ENCODE measurements around the gene PICK1.
"Not testable (repeated sequence)": the region's sequence is repeated elsewhere in the genome, so short reads cannot be mapped to it uniquely, and the experiment has no call there.

PICK1 gene

DNA sequence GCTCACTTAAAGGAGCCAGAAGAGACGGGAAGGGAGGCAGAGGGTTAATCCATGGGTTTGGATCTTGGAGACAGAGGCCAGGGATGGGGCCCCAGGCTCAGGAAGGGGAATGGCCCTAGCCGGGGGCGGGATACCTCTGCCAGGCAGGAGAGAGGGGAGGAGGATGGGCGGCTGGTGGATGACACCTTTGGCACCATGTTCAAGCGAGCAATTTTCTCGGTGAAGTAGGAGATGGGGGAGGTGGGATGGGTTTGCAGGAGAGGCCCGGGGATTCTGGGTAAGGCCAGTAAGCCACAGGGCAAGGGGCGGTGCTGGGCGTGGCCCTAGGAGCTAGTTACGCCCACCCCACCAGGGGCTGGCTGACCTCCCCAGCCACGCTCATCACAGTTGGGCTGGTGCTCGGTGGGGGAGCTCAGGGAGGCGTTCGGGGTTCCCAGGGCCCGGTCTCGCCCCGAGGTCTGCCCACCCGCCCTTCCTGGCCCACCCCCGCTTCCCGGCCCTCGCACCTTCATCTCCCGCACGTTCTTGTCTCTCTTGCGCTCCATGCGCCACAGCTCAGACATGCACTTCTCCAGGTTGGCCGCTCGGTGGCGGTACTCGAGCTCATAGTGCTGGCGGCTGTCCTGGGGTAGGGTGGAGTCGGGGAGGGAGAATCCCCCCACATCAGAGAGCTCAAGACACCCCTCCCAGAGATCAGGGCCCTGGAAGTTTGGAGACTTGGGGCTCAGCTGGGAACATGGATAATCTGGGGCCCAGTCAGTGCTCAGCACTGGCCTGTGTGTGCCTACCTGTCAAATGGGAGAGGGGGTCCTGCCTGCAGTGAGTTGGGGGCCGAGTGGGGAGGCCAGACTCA lies 40.6 kb downstream of the PICK1 start:
- DNase-seq = no peak

DNA sequence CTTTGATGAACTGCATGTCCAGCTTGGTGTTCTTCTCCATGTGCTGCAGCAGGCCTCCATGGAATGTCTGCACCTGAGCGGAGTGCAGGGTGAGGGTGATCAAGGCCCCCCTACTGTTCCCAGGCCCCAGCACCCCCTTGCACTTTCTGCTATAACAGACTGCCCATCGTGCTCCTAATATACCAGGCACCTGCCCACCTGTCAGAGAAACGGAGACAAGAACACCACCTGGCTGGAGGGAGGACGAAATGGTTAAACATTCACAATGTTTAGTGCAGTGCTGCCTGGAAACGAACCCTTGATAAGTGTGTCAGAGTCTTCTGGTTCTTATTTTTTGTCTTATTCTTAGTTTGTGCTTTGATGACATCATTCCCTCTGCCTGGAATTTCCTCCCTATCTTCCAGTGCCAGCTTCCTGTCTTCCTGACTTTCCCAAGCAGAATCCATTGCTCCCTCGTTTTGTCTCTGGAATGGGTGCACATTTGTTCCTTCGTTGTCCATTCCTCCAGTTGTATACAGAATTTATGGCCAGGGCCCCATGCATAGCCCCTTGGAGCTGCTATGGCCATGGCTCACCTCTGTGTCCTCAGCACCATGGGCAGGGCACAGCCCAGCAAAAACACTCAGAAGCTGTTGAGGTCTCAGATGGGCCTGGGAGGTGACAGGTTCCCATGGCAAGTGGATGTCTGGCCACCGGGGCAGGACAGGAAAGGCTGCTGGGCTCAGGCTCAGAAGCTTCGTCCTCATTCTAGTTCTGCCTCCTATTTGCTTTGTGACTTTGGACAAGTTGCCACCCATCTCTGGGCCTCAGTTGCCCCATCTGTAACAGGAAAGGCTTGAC lies 41.4 kb downstream of the PICK1 start:
- no peak for DNase-seq

DNA sequence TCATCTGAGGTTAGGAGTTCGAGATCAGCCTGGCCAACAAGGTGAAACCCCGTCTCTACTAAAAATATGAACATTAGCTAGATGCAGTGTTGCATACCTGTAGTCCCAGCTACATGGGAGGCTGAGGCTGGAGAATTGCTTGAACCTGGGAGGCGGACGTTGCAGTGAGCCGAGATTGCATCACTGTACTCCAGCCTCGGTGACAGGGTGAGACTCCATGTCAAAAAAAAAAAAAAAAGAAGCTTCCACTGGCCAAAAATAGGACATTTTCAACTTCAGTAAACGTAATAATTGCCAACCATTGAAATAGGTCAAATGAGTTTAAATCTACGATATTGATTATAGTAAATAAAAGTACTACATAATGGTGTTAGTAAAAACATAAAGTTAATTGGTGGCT lies 46.4 kb downstream of the PICK1 start:
- DNase-seq = no peak

DNA sequence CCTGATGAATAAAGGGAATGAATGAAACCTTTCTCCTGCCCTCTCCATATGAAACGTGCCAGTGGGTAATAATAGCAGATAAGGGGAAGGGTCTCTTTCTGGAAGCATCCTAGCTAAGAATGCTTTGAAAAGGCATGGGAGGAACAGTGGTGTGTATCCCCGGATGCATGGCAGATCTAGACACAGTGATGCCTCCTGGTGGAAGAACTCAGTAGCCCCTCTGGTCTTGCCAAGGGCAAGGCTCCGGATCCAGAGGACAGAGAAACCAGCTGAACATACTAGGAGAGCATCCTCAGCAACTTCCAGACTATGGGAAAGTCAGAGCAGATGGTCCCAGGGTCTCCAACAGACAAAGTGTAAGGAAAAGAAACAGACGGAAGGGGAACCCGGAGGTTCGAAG lies 46.9 kb downstream of the PICK1 start:
- no peak for DNase-seq

DNA sequence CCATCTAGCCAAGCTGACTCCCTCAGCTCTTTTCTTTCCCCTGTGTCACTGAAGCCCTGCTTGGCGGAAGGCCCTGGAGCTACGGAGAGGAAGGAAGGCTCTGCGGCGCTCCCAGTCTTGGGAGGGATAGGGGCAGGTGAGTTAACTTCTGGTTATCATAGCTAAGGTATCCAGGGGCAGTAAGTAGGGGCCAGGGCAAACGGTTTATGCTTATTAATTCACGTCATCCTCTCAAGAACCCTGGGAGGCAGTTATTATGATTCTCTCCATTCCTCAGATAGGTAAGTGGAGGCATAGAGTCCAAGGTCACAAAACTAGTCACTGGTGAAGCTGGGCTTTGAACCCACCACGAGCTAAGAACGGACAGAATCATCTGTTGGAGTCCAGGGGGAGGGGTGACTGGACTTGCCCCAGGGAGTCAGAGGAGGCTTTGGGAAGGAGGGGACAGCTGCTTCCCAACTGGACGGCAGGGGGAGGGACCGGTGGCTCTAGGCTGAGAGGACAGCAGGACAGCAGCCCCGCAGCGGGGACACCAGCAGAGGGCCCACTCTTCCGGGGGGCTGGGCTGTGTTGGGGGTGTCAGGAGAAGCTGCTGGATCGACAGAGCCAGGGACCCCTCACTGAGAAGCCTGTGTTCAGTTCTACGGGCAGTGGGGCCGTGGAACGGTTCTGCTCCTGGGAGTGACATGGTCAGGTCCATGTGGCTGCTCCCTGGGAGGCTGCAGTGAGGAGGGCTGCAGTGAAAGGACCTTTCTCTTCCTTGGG lies 49.8 kb downstream of the PICK1 start:
- DNase-seq = no peak

DNA sequence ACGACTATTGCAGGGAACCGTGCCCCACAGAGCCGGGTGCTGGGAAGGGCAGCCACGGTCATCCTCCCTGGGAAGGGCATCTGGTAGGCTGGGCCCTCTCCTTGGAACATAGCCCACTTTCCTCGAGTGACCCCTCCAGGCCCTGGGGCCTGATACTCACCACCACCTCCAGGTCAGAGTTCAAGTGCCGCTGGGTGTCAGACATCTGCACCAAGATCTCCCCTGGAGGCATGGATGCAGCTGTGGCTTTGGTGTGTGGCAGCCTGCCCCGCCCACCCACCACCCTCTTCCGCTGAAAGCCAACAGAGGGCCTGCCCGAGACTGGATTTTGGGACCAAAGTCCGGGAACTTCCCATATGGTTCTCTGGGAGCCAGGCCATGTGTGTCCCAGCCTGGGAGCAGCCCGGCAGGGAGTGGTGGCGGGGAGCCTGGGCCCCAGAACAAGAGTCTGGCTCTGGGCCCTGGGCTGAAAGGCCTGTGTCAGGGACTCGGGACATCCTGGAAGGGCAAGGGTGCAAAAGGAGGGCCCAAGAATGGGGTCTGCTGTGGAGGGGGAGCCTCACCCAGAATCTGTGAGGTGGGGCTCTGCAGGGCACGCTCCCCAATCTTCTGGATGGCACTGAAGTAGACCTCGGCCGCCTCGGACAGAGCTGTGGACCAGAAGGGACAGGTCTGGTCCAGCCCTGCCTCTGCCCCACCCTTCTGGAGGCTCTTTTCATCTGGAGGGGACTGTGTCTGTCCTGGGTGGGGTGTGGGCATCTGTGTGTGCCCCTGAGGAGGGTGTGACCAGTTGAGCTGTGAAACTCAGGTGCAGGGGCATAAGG lies 50.7 kb downstream of the PICK1 start:
- DNase-seq = no peak

DNA sequence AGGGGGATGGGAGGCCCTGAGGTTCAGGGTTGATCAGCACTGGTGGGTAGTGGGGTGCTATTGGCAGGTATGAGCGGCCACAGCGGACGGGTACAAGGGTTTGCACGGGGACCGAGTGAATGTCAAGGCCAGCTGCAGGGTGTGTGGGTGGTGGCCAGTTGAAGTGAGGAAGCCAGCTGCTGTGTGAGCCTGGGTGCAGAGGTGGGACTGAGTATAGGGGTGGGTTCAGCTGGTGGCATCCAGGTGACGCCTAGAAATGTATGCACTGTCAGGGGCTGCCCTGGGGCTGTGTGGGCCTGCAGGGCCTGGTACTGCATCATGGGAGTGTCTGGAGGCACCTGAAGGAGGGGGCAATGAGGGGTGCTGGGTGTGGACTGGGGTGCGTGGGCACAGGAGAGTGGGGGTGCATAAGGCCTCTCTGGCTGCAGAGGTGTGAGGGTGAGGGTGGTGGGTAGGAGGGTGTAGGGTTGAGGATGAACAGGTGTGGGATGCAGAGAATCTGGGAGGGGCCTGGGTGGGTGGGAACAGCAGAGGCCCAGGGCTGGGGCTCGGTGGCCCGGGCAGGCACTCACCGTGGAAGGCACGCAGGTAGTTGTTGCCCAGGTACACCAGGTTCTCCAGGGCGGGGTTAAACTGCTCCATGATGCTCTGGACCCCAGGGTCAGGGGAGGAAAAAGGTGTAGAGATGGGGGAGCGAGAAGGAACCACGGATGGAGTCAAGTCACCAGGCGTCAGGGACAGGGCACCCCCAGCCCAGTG lies 51.5 kb downstream of the PICK1 start:
- no peak for DNase-seq

DNA sequence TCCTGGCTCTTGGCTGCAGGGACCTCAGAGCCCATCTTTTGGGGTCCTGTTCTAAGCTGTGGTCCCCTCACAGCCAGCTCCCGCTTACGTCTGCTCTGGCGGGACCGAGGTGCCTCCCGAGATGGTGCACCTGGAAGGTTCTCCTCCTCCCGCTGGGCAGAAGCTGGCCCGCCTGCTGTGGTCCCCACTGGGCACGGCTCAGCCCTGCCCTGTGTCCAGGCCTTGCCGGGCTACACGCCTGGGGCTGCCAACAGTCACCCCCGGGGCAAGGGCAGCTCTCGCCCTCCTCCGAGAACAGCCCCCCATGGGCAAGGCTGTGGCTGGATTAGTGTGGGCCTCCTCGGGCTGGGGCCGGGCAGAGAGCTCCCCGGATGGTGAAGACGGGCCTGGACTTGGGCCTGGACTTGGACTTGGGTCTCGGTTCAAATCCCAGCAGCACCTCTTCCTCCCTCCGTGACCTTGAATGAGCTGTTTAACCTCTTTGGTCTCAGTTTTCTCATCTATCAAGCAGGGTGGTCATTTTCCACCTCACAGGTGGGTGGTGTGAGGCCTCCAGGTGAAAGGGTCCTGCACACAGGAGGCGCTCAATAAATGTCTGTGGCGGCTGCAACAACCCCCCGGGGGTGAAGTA lies 52.3 kb downstream of the PICK1 start:
- DNase-seq = no peak

DNA sequence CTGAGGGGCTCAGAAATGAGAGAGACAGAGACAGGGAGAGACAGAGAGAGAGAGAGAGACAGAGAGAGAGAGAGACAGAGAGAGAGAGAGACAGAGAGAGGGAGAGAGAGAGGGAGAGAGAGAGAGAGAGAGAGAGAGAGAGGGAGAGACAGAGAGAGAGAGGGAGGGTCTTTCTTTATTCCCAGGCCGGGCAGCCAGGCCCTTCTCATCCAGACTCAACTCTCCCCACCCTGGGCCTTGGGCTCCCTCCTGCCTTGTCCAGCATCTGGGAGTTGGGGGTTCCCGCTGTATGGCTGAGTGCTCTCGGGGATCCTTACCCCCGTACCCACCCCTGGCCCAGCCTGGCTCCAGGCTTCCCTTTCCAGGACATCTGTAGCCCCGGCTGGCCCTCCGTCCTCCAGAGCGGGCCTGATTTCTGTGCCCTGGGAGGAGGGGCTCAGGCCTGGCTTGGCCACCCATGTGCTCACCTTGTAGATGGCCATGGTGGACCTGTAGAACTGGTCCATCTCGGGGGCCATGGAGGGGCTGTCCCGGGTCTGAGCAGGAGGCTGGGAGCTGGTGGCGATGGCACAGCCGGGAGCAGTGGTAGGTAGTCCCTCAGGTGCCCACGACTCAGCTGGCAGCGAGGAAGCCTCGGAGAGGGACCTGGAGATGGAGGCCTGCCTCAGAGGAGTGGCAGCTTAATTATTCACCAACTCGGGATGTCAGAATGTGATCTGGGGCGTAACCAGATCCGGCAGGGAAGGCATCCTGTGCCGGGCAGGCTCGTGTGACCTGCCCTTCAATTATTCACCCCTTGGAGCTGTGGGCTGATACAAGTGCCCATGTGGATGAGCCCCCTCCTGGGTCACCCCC lies 53.0 kb downstream of the PICK1 start, which contains the start of gene BAIAP2L2:
Gene BAIAP2L2, minus strand, starts transcription at position 677 of the 855 bp plus-strand sequence. Its CDS starts 159 bp downstream, at position 518.
- DNase-seq = no peak

DNA sequence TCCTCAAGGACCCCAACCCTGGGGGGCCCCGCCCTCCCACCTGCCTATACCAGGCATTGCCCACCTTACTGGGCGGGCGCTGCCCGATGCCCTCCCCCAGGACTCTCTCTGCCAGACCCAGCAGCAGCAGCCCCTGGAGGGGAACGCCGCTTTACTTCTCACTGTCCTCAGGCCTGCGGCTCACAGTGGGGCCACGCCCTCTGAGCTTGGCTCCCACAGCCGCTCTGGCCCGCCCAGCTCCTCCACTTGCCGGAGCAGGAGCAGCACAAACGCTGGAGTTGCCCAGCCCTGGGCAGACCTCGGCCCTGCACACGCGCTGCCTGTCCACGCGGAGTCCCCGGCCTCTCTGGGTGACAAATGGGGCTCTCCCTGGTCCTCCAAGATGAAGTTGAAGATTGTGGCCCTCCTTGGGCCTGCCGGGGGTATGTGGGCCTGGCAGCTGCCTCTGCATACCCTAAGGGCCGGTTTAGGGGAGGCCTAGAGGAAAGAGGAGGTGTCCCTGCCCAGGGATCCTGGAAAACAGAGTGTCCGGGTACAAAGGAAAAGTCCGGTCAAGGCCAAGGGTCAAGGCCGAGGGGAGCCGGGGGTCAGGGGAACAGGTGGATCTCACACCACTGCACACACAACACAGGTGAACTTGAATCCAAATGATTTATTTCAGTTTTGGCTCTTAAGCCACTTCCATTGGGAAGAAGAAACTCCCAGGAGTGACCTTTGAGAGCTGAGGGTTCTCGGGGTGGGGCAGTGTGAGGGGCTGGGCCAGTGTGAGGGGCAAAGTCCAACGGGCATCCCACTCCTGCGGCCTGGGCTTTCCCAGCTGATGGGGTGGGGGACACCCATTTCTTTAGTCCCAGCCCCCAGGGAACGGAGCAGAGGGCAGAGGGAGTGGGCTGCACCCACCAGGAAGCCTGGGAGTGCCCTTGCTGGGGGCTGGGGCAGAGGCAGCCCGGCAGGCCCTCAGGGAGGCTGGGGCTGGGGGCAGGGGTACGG lies 54.0 kb downstream of the PICK1 start:
- DNase-seq = no peak

DNA sequence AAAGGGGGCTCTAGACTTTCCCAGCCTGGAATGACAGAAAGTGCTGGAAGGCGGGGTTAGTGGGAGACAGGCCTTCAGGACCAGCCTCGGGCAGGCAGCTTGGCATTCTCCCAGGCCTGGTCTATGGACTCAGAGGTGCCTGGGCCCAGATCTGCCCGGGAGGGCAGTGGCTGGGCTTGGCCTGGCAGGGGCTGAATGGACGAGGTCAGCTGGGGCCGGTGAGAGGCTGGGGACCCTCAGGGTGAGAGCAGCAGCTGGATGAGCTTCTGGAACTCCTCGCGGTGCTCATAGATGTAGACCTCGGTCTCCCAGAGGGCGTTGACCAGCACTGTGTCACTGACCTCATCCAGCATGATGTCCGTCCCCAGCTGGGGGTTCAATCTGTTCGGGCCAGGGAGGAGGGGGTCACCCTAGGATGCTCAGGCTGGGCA lies 54.7 kb downstream of the PICK1 start:
- no peak for DNase-seq

DNA sequence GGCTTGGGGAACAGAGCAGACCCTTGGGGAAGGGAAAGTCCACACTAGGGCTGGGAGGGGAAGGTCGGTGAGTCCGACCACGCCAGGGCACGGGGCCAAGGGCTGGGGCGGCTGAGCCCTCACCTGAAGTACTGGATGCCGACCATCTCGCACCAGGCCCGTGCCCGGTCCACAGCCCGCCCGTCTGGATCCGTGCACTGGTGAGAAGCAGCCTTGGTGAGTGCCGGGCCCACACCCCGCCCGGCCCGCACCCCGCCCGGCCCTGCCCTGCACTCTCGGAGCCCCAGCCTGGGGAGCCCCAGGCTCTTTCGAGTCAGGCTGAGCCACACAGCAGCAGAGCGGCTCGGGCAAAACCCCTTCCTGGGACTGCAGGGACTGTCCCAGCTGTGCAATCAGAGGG lies 55.2 kb downstream of the PICK1 start:
- no peak for DNase-seq

DNA sequence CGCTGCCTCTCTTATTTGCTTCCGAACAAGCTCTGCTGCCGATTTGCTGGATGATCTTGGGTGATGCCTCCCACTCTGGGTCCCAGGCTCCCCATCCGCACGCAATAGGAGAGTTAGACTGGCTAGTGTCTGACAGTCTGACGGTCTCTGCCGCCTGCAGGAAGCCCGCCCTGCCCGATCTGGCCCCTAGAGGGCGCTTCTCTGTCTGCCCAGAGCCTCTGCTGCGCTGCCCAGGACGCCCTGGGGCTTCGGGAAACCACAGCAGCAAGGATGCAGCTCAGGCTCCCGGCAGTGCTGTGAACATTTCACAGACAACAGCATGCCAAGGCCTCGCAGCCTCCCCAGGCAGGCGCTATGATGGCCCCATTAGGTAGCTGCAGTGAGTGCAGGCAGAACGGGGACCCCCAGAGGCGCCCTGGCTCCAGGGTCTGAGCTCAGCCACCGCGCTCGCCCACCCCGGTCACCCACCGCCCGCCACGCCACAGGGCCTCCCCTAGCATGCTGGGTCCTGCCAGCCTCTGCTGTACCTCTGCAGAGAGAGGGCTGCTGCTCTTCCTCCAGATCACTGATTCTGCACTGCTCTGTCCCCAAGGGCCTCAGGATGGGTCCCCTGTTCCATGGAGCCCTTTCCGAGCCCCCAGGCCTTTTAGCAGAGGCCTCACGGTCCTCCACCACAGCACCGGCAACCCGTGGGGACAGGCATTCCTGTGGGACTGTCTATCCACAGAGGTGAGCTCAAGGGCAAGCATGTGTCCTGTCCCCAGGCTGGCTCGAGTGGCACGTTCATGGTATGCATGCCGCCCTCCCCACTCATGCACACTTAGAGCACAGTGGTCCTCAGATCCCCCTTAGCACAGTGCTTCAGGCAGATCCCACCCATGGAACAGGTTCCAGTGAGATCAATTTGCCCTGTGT lies 57.5 kb downstream of the PICK1 start:
- DNase-seq = peak; percentile 8

DNA sequence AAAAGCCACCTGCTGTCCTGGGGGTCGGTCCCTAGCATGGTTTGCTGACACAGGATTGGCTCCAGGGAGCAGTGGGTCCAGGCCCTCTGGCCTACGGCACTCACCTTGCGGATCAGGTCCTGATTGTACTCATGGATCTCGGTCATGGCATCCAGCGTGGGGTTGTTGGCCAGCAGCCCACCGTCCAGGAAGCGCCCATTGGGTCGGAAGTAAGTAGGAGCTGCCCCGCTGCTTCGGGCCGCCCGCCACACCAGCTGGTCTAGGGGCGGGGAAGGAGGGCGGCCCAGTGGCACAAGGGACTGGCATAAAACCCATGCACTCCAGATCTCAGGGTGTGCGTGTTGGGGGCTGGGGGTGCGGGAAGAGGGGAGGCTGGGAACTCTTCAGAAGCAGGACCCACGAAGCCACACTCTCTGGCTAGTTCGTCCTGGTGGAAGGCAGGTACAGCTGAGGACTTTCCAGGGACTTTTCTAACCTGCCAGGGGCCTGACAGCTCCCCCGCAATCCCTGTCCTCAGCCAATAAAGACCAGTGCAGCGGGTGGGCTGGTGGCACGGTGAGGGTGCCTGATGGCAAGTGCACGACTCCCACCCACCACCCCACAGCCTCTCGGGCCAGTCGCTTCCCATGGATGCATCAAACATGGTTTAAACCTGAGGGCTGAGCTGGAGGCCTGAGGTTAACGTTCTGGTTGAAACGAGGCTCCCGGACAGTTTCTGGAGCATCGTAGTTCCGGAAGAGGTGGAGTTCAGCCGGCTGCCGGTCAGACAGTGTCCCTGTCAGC lies 58.4 kb downstream of the PICK1 start:
- DNase-seq = no peak

DNA sequence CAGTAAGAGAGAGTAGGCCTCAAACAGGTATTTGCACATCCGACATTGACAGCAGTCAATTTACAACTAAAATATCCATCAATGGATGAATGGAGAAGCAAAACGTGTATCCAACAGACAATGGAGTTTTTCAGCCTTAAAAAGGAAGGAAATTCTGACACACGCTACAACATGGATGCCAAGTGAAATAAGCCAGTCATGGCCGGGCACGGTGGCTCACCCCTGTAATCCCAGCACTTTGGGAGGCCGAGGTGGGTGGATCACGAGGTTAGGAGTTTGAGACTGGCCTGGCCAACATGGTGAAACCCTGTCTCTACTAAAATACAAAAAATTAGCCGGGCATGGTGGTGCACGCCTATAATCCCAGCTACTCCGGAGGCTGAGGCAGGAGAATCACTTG lies 60.4 kb downstream of the PICK1 start:
- DNase-seq = not testable (repeated sequence)

DNA sequence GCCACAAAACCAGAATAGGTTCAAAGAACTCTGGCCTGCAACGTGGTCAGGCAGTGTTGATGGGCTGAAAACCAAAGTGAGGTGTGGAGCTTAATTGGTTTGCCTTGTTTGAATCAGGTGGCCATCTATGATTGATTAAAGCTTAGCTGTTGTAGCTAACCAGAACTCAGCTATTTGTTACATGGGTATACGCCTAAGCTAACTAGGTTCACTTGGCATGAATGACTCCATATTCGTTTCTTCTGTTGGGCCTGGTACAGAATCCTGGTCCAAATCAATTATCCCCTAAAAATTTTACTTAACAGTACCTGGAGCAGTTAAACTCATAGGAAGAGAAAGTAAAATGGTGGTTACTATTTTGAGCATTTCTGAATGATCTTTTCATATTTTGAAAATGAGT lies 61.0 kb downstream of the PICK1 start:
- no peak for DNase-seq

DNA sequence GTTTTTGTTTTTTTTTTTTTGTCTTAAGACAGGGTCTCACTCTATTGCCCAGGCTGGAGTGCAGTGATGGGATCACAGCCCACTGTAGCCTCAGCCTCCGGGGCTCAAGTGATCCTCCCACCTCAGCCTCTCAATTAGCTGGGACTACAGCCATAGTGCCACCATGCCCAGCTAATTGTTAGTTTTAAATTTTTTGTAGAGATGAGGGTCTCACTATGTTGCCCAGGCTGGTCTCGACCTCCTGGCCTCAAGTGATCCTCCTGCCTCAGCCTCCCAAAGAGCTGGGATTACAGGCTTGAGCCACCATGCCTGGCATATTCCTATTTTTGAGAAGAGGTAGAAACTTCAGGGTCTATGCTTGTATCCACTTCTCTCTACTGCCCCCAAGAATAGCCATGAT lies 61.5 kb downstream of the PICK1 start:
- DNase-seq = not testable (repeated sequence)

All from DMS79 treated with DMSO at 0.1 percent for 48 hours (cell line).